B cell (primary cell): Measurements from ENCODE around the gene RBBP8NL. TPM values are rescaled to one million over a fixed set of nuclear protein-coding genes. Genes with fewer than 3 reads are reported as not detected.
A peak's percentile ranks its signal among the peaks of the same experiment; 100 is the strongest.

ENCODE experiments used
- ATAC-seq: fragments of 200-7000 bp; cut with Tn5 transposase; one replicate; pipeline ENCODE4 v1.10.0; 2021; ENCODE audit warnings: low read depth, mild to moderate bottlenecking, moderate number of reproducible peaks, moderate library complexity
- CTCF ChIA-PET: fragments of 350-600 bp; sonication (Branson Sonifier 250); formaldehyde crosslinking; loops from one replicate; lab custom pipeline; 2021; ENCODE audit warnings: antibody characterized with exemption, inconsistent platforms; lab: Charles Lee
- POLR2A ChIA-PET: fragments of 350-600 bp; sonication (Branson Sonifier 250); formaldehyde crosslinking; loops from one replicate; lab custom pipeline; 2021; ENCODE audit warnings: antibody characterized with exemption; lab: Charles Lee
- DNase-seq: peaks from one replicate; pipeline ENCODE4 v3.0.0; 2013
- H2AFZ ChIP-seq: 2 replicates; pipeline ENCODE4 v1.6.1; 2012; ENCODE audit warnings: mild to moderate bottlenecking, low read depth, low read length; ENCODE audit not compliant: insufficient read depth, poor library complexity, severe bottlenecking
- H3K27ac ChIP-seq, 2 donors: 1 replicate in 1 of 2; 2 replicates in 1 of 2; pipeline ENCODE4 v1.5.1; 2012 to 2013; ENCODE audit warnings: low read length in 2 of 2, mild to moderate bottlenecking in 2 of 2, moderate library complexity in 1 of 2
- H3K27me3 ChIP-seq, 4 experiments: fragments of 200-600 bp in 1 of 4; sonication (generic) in 1 of 4; replicated peaks in 1 of 4; 1 replicate in 2 of 4; 2 replicates in 2 of 4; pipeline versions ENCODE4 v1.6.1 to v1.7.0; 2013 to 2016; ENCODE audit warnings: low read length in 3 of 4, mild to moderate bottlenecking in 2 of 4, mixed read lengths in 1 of 4, moderate library complexity in 1 of 4; ENCODE audit not compliant: insufficient read depth in 4 of 4, control insufficient read depth in 3 of 4; ENCODE audit errors: control extremely low read depth in 1 of 4
- H3K36me3 ChIP-seq, 2 experiments: replicated peaks in 1 of 2; 1 replicate in 1 of 2; 2 replicates in 1 of 2; pipeline versions ENCODE4 v1.6.1 to v1.7.1; 2013; ENCODE audit warnings: low read length in 1 of 2; ENCODE audit not compliant: insufficient read depth in 2 of 2, control insufficient read depth in 1 of 2; ENCODE audit errors: control extremely low read depth in 1 of 2, extremely low read depth in 1 of 2
- H3K4me1 ChIP-seq, 2 donors: fragments of 200-600 bp in 1 of 2; sonication (generic) in 1 of 2; 1 replicate in 1 of 2; 2 replicates in 1 of 2; pipeline versions ENCODE4 v1.5.1 to v1.6.1; 2013 to 2017; ENCODE audit warnings: low read length in 2 of 2; ENCODE audit not compliant: control insufficient read depth in 2 of 2, insufficient read depth in 2 of 2
- H3K4me2 ChIP-seq: replicated peaks from 2 replicates; pipeline ENCODE3; 2012; ENCODE audit warnings: mild to moderate bottlenecking, low read depth, low read length; ENCODE audit not compliant: poor library complexity, severe bottlenecking
- H3K4me3 ChIP-seq, 5 experiments: fragments of 200-600 bp in 1 of 5; sonication (generic) in 1 of 5; 1 replicate in 3 of 5; 2 replicates in 2 of 5; pipeline versions ENCODE4 v1.5.1 to v1.7.0; 2011 to 2016; ENCODE audit warnings: low read length in 4 of 5, mild to moderate bottlenecking in 4 of 5, low read depth in 2 of 5, control low read depth in 1 of 5, moderate library complexity in 1 of 5; ENCODE audit not compliant: insufficient read depth in 1 of 5; ENCODE audit errors: control extremely low read depth in 1 of 5, extremely low read depth in 1 of 5
- H3K79me2 ChIP-seq: fragments of 200-600 bp; sonication (generic); one replicate; pipeline ENCODE4 v1.6.0; 2016; ENCODE audit warnings: low read length; ENCODE audit not compliant: control insufficient read depth, insufficient read depth
- H3K9ac ChIP-seq: fragments of 200-600 bp; sonication (generic); 2 replicates; pipeline ENCODE4 v1.6.1; 2017; ENCODE audit warnings: mild to moderate bottlenecking, low read length, moderate library complexity
- H3K9me3 ChIP-seq, 3 donors: one replicate each; pipeline versions ENCODE4 v1.6.1 to v1.7.1; 2013; ENCODE audit warnings: low read length in 2 of 3; ENCODE audit not compliant: control insufficient read depth in 2 of 3, insufficient read depth in 1 of 3; ENCODE audit errors: control extremely low read depth in 1 of 3
- H4K20me1 ChIP-seq: 2 replicates; pipeline ENCODE4 v1.6.0; 2012; ENCODE audit warnings: mild to moderate bottlenecking, low read length; ENCODE audit not compliant: insufficient read depth, control insufficient read depth, poor library complexity, severe bottlenecking
- H3K27ac Mint-ChIP-seq: one replicate; pipeline ENCODE4 v1.8.0; 2021; ENCODE audit warnings: mixed read lengths
- H3K27me3 Mint-ChIP-seq: one replicate; pipeline ENCODE4 v1.8.0; 2021; ENCODE audit warnings: mixed read lengths
- H3K4me1 Mint-ChIP-seq: one replicate; pipeline ENCODE4 v1.8.0; 2021; ENCODE audit warnings: mixed read lengths
- H3K4me3 Mint-ChIP-seq: one replicate; pipeline ENCODE4 v1.8.0; 2021; ENCODE audit warnings: mixed read lengths
- H3K9me3 Mint-ChIP-seq: one replicate; pipeline ENCODE4 v1.8.0; 2022; ENCODE audit warnings: mixed read lengths; ENCODE audit not compliant: insufficient read depth
- CTCF ChIP-seq: fragments of 200-600 bp; IDR thresholded peaks from one replicate; pipeline ENCODE4 v1.8.0; 2022; ENCODE audit warnings: antibody characterized with exemption, mild to moderate bottlenecking
- EZH2 ChIP-seq: IDR thresholded peaks from 2 replicates; pipeline ENCODE4 v1.6.1; 2012; ENCODE audit warnings: borderline replicate concordance, low read depth, mild to moderate bottlenecking, moderate library complexity, low read length; ENCODE audit not compliant: insufficient read depth, poor library complexity, severe bottlenecking
- WGBS: methylation state at CpG from one replicate; pipeline ENCODE4 v1.1.5; 2013; ENCODE audit warnings: missing lambda C conversion rate; ENCODE audit not compliant: insufficient coverage; 5-methylcytosine and 5-hydroxymethylcytosine counted together
- intact Hi-C: fragments of 100-400 bp; cut with micrococcal nuclease; formaldehyde crosslinking; loops from one replicate; pipeline ENCODE4 v1.10.0; 2022
- polyA plus RNA-seq: library from polyadenylated mRNA; depleted of rRNA; stranded (reverse); fragments of >200 nt; gene quantifications from 2 replicates; pipeline ENCODE4 v1.2.3, GENCODE V29; 2012
- total RNA-seq, 2 donors: library from RNA; stranded (reverse); fragments of 120-200 nt in 1 of 2; gene quantifications; 1 replicate in 1 of 2; 2 replicates in 1 of 2; pipeline versions ENCODE4 v1.2.3 to v1.2.4, GENCODE V29; 2013 to 2022

The RBBP8NL gene
- total and polyA plus RNA-seq, 2 donors (not counting 1 experiment from before 2014, with no cell fraction given), result not detected

DNA sequence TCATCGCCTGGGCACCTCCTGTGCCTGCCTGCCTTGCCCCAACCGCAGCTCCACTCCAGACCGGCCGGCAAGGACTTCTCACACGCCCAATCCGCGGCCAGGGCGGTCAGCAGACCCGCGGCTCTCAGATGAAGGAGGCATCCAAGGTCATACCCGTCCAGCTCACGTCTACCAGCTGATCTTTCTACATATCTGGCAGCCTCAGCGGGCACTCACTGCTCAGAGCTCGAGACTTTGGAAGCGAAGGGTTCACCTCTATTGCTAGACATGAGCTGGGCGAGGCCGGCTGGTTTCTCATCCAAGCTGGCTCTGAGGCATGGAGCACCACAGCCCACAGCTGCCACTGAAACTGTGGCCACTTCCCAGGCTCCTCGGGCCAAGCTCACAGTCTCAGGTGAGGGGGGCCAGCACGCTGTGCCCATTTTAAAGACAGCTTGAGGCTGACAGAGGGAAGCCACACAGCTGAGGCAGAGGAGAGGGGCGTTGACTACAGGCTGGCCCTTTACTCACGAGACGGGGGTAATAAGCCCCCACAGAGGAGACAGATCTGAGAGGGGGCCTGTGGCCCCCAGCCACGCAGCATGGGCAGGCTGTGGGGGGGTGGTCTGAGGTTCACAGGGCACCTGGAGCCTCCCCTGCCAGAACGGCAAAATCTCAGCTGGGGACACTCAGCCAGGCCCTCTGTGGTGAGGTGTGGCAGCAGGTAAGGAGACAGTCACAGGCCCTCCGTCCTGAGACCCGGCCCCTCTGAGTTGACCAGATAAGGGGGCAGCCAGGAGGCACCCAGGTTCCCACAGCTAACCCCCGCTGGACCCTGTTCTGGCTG is 62.2 kb downstream of the RBBP8NL start:
- H3K79me2 ChIP-seq, result no peaks in the 10 kb centered on the region

More for the DNA sequence above, 62.2 kb downstream of the RBBP8NL start:
- WGBS, result 90% methylated on average over 27 of the region's 27 CpGs
- no peak for ATAC-seq
- Histone ChIP-seq H3K27me3 (peaks cover 0 to 29% (median 11%) of the 10 kb centered on the region in 4 experiments), H3K9me3 (peaks cover 0 to 4% (median 0%) of the 10 kb centered on the region in 3 donors), H3K4me1 (peaks cover 25 to 31% of the 10 kb centered on the region in 2 donors), H3K27ac (no peak overlapping the region), H3K36me3 (no peaks in the 10 kb centered on the region), H3K4me2 (peak overlapping the region; percentile 93), H4K20me1 (peaks cover 6% of the 10 kb centered on the region), H3K4me3 (no peak overlapping the region), H2AFZ (no peak overlapping the region), H3K9ac (no peak overlapping the region)
- H3K27me3 Mint-ChIP-seq, result peaks cover 6% of the 10 kb centered on the region
- H3K4me3 Mint-ChIP-seq, result peak overlapping the region; percentile 52
- H3K27ac Mint-ChIP-seq, result peak overlapping the region; percentile 61
- POLR2A ChIA-PET, result interaction anchor here (1.1 to 4.2 kb wide), 3 partner anchors 10 to 26 kb away, joined by 3 to 43 read pairs (median 6); partner anchors contain the start of gene RPS21
- intact Hi-C loops, result no loop called here
- no peak for TF ChIP-seq EZH2
- TF ChIP-seq CTCF, result no peak
- peaks cover 22% of the 10 kb centered on the region for H3K4me1 Mint-ChIP-seq
- CTCF ChIA-PET, result interaction anchor here (1.0 to 2.4 kb wide), 3 partner anchors 17 to 64 kb away, joined by 7 to 11 read pairs (median 9); no protein-coding TSS in a partner anchor
- no peak for DNase-seq
- no peaks in the 10 kb centered on the region for H3K9me3 Mint-ChIP-seq
